ENCODE data around the gene SLC25A4.
"Not testable (repeated sequence)": the region's sequence is repeated elsewhere in the genome, so short reads cannot be mapped to it uniquely, and the experiment has no call there.

DNA sequence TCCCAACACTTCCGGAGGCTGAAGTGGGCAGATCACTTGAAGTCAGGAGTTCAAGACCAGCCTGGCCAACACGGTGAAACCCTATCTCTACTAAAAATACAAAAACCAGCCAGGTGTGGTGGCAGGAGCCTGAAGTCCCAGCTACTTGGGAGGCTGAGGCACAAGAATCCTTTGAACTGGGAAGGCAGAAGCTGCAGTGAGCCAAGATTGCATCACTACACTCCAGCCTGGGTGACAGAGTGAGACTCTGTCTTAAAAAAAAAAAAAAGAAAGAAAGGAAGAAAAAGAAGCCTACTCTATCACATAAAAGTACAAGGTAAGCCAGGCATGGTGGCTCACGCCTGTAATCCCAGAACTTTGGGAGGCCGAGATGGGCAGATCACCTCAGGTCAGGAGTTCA, 55.1 kb downstream of the SLC25A4 start:
- not testable (repeated sequence) for TF ChIP-seq CTCF, POLR2A, POLR2AphosphoS5 (IDR thresholded peaks at IDR 0.05)
